H1 (cell line): Measurements from ENCODE around the gene TAMM41. TPM values are rescaled to one million over a fixed set of nuclear protein-coding genes. Genes with fewer than 3 reads are reported as not detected.

Experiments used
- CTCF ChIA-PET: fragments of 300-600 bp; sonication (Branson Sonifier 250); formaldehyde crosslinking; loops from one replicate; lab custom pipeline; 2021; ENCODE audit not compliant: partially characterized antibody; lab: Charles Lee
- POLR2A ChIA-PET: fragments of 300-600 bp; sonication (Branson Sonifier 250); formaldehyde crosslinking; loops from one replicate; lab custom pipeline; 2021; ENCODE audit warnings: inconsistent platforms; ENCODE audit not compliant: partially characterized antibody; lab: Charles Lee
- DNase-seq, 2 experiments: peaks; one replicate each; pipeline versions ENCODE4 v3.0.0 to v3.0.0-alpha.2; 2010 to 2022; ENCODE audit warnings: low spot score in 2 of 2, low read depth in 1 of 2, mixed read lengths in 1 of 2
- FAIRE-seq: peaks from 2 replicates; lab custom pipeline; 2011; peaks lifted over from hg19 to GRCh38; lab: Jason Lieb, UNC
- H2AFZ ChIP-seq: 2 replicates; pipeline ENCODE4 v1.8.1; 2012; ENCODE audit warnings: low read length, inconsistent platforms
- H2AK5ac ChIP-seq: 2 replicates; pipeline ENCODE4 v1.6.1; 2013; ENCODE audit warnings: low read depth, low read length
- H2BK120ac ChIP-seq: replicated peaks from 2 replicates; pipeline ENCODE3; 2013; ENCODE audit warnings: low read depth, low read length, inconsistent platforms
- H2BK12ac ChIP-seq: 2 replicates; pipeline ENCODE4 v1.6.1; 2013; ENCODE audit warnings: low read depth, low read length
- H2BK15ac ChIP-seq: 2 replicates; pipeline ENCODE4 v1.6.1; 2013; ENCODE audit warnings: low read length
- H2BK20ac ChIP-seq: 2 replicates; pipeline ENCODE4 v1.6.1; 2013; ENCODE audit warnings: low read length
- H2BK5ac ChIP-seq: 2 replicates; pipeline ENCODE4 v1.6.1; 2013; ENCODE audit warnings: low read depth, low read length
- H3K14ac ChIP-seq: 2 replicates; pipeline ENCODE4 v1.6.1; 2013; ENCODE audit warnings: inconsistent platforms; ENCODE audit not compliant: insufficient read length
- H3K18ac ChIP-seq: 2 replicates; pipeline ENCODE4 v1.6.1; 2013; ENCODE audit warnings: low read length; ENCODE audit errors: extremely low read depth
- H3K23ac ChIP-seq: 2 replicates; pipeline ENCODE4 v1.6.1; 2013; ENCODE audit warnings: inconsistent platforms; ENCODE audit not compliant: insufficient read length
- H3K23me2 ChIP-seq: 2 replicates; pipeline ENCODE4 v1.6.1; 2013; ENCODE audit warnings: low read depth, low read length
- H3K27ac ChIP-seq: 2 replicates; pipeline ENCODE4 v1.6.1; 2011; ENCODE audit warnings: low read depth, low read length, inconsistent platforms
- H3K27me3 ChIP-seq, 4 experiments: replicated peaks in 1 of 4; 1 replicate in 1 of 4; 2 replicates in 3 of 4; pipeline versions ENCODE4 v1.6.1 to v1.8.1; 2011 to 2013; ENCODE audit warnings: low read length in 3 of 4, mild to moderate bottlenecking in 3 of 4, inconsistent platforms in 2 of 4, mixed read lengths in 2 of 4, moderate library complexity in 1 of 4; ENCODE audit not compliant: control insufficient read depth in 3 of 4, insufficient read depth in 3 of 4; ENCODE audit errors: extremely low read depth in 1 of 4
- H3K36me3 ChIP-seq, 4 experiments: 2 replicates each; pipeline versions ENCODE4 v1.6.1 to v1.8.1; 2011 to 2013; ENCODE audit warnings: mild to moderate bottlenecking in 4 of 4, low read length in 3 of 4, moderate library complexity in 2 of 4, control low read depth in 1 of 4, inconsistent platforms in 1 of 4; ENCODE audit not compliant: insufficient read depth in 4 of 4, control insufficient read depth in 2 of 4
- H3K4ac ChIP-seq: replicated peaks from 2 replicates; pipeline ENCODE3; 2013; ENCODE audit warnings: low read length, low read depth, mixed read lengths, inconsistent platforms; ENCODE audit not compliant: insufficient read length
- H3K4me1 ChIP-seq, 4 experiments: replicated peaks in 1 of 4; 1 replicate in 1 of 4; 2 replicates in 3 of 4; pipeline versions ENCODE4 v1.6.1 to v1.8.1; 2011 to 2013; ENCODE audit warnings: low read length in 3 of 4, inconsistent platforms in 2 of 4, mixed read lengths in 1 of 4; ENCODE audit not compliant: insufficient read depth in 4 of 4, control insufficient read depth in 3 of 4
- H3K4me2 ChIP-seq, 2 experiments: 2 replicates each; pipeline versions ENCODE4 v1.6.1 to v1.8.1; 2011 to 2013; ENCODE audit warnings: low read depth in 2 of 2, low read length in 2 of 2, control low read depth in 1 of 2, inconsistent platforms in 1 of 2, mild to moderate bottlenecking in 1 of 2; ENCODE audit not compliant: insufficient read depth in 1 of 2
- H3K4me3 ChIP-seq, 4 experiments: fragments of 200-600, 300-600 bp in 1 of 4; sonication (generic), shearing (Covaris generic), sonication (Bioruptor Twin) in 1 of 4; 2 replicates each; pipeline versions ENCODE4 v1.5.1 to v1.8.1; 2011 to 2016; ENCODE audit warnings: low read length in 4 of 4, low read depth in 3 of 4, control low read depth in 2 of 4, inconsistent platforms in 2 of 4, mild to moderate bottlenecking in 2 of 4, mixed read lengths in 1 of 4, moderate library complexity in 1 of 4; ENCODE audit not compliant: insufficient read depth in 2 of 4; ENCODE audit errors: extremely low read depth in 1 of 4
- H3K56ac ChIP-seq: replicated peaks from 2 replicates; pipeline ENCODE3; 2013; ENCODE audit warnings: low read depth, mild to moderate bottlenecking, mixed read lengths, low read length, inconsistent platforms; ENCODE audit not compliant: insufficient read length
- H3K79me1 ChIP-seq: 2 replicates; pipeline ENCODE4 v1.6.1; 2013; ENCODE audit warnings: low read depth, low read length, control low read depth
- H3K79me2 ChIP-seq, 2 experiments: 2 replicates each; pipeline versions ENCODE4 v1.6.1 to v1.8.1; 2012 to 2013; ENCODE audit warnings: low read length in 2 of 2, mild to moderate bottlenecking in 2 of 2, inconsistent platforms in 1 of 2; ENCODE audit not compliant: insufficient read depth in 2 of 2, control insufficient read depth in 1 of 2
- H3K9ac ChIP-seq, 4 experiments: replicated peaks in 1 of 4; 1 replicate in 1 of 4; 2 replicates in 3 of 4; pipeline versions ENCODE4 v1.6.1 to v1.8.1; 2011 to 2013; ENCODE audit warnings: low read depth in 3 of 4, low read length in 3 of 4, control low read depth in 2 of 4, mild to moderate bottlenecking in 2 of 4, moderate library complexity in 2 of 4, inconsistent platforms in 1 of 4; ENCODE audit errors: extremely low read depth in 1 of 4
- H3K9me3 ChIP-seq, 2 experiments: 2 replicates each; pipeline versions ENCODE4 v1.6.1 to v1.8.1; 2012 to 2013; ENCODE audit warnings: mild to moderate bottlenecking in 2 of 2, moderate library complexity in 2 of 2, control low read depth in 1 of 2, inconsistent platforms in 1 of 2, low read depth in 1 of 2, low read length in 1 of 2, mixed read lengths in 1 of 2; ENCODE audit not compliant: insufficient read depth in 2 of 2
- H4K20me1 ChIP-seq, 2 experiments: replicated peaks in 1 of 2; 2 replicates each; pipeline versions ENCODE3 to v1.8.1; 2011 to 2013; ENCODE audit warnings: inconsistent platforms in 2 of 2, low read length in 2 of 2, mild to moderate bottlenecking in 1 of 2; ENCODE audit not compliant: insufficient read depth in 2 of 2, control insufficient read depth in 1 of 2
- H4K5ac ChIP-seq: 2 replicates; pipeline ENCODE4 v1.6.1; 2013; ENCODE audit warnings: low read length, low read depth, mixed read lengths, inconsistent platforms; ENCODE audit not compliant: insufficient read length
- H4K8ac ChIP-seq: 2 replicates; pipeline ENCODE4 v1.8.0; 2013; ENCODE audit warnings: mild to moderate bottlenecking, moderate library complexity, low read length, inconsistent platforms; ENCODE audit not compliant: insufficient read depth; ENCODE audit errors: extremely low read depth
- H4K91ac ChIP-seq: replicated peaks from 2 replicates; pipeline ENCODE3; 2013; ENCODE audit warnings: low read length, mixed read lengths, inconsistent platforms; ENCODE audit not compliant: insufficient read length
- CEBPB ChIP-seq: IDR thresholded peaks from 2 replicates; pipeline ENCODE4 v1.6.1; 2012; ENCODE audit warnings: low read depth, low read length
- GTF2F1 ChIP-seq: IDR thresholded peaks from 2 replicates; pipeline ENCODE4 v1.6.1; 2012; ENCODE audit warnings: low read depth, low read length, improper control_type of control experiment, borderline replicate concordance
- RAD21 ChIP-seq, 2 experiments: IDR thresholded peaks in 1 of 2; conservative IDR thresholded peaks in 1 of 2; 2 replicates each; pipeline ENCODE4 v1.6.1; 2011; ENCODE audit warnings: low read depth in 2 of 2, low read length in 2 of 2, improper control_type of control experiment in 1 of 2, inconsistent platforms in 1 of 2, mild to moderate bottlenecking in 1 of 2, moderate library complexity in 1 of 2
- SUZ12 ChIP-seq: fragments of 200-600 bp; sonication (generic); IDR thresholded peaks from 2 replicates; pipeline ENCODE4 v1.6.1; 2012; ENCODE audit warnings: mild to moderate bottlenecking, inconsistent platforms, low read length, moderate library complexity, mixed read lengths
- WGBS, 2 experiments: shearing (Covaris generic) in 1 of 2; methylation state at CpG; one replicate each; pipeline versions ENCODE4 v1.1.6 to v1.1.7; 2013 to 2015; ENCODE audit warnings: low lambda C conversion rate in 2 of 2, mixed read lengths in 2 of 2, inconsistent platforms in 1 of 2, low coverage in 1 of 2, missing lambda C conversion rate in 1 of 2; ENCODE audit not compliant: insufficient replicate concordance in 2 of 2, insufficient coverage in 1 of 2, insufficient read length in 1 of 2; ENCODE audit errors: extremely low coverage in 1 of 2, missing lambda C conversion rate in 1 of 2; 5-methylcytosine and 5-hydroxymethylcytosine counted together
- polyA plus RNA-seq, 7 experiments: library from polyadenylated mRNA; depleted of rRNA in 3 of 7; stranded (reverse) in 5 of 7; unstranded in 2 of 7; fragments of >200 nt in 5 of 7; fragments of 200-250 nt in 2 of 7; gene quantifications; 1 replicate in 5 of 7; 2 replicates in 1 of 7; 4 replicates in 1 of 7; pipeline versions ENCODE4 v1.2.1 to v1.2.3, GENCODE V29; 2011 to 2013; ENCODE audit warnings: missing spikeins in 2 of 7, mixed read lengths in 2 of 7
- total RNA-seq: library from RNA; stranded (reverse); fragmentation: NEBNext Ultra II Directional; extraction: Animal tissue kit (Norgen Biotek cat#: 25700); gene quantifications from 2 replicates; pipeline ENCODE4 v1.2.1, GENCODE V29; 2021

Gene TAMM41
- total and polyA plus RNA-seq, 2 of the 8 experiments (the other 6 are each of a cell fraction or from before 2014, with no cell fraction given) = 16.9 to 22.5 TPM

DNA sequence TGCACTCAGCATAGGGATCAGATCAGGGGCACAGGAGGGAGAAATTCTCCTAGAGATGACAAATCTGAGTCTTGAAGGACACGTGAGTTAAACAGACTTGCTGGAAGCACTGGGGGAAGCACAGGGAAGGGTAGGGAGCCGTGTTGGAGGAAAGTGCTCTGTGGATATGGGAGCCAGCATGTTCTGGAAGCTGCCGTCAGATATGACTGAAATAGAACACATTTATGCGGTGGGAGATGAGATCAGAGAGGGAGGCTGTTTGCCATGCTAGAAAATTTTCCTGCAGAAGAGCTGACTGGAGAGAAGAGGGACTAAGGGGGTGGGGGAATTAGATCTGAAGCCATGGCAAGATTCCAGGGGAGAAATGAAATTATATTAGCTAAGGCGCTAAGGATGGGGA is 1.8 kb downstream of the TAMM41 start:
- H3K79me2 ChIP-seq = peaks cover 0 to 5% of the 10 kb centered on the region in 2 experiments; a peak in 1 of 4 replicates
- H3K23me2 ChIP-seq = peaks cover 9% of the 10 kb centered on the region; the same call in 1 of the 2 replicates
- H2BK20ac ChIP-seq = no peak overlapping the region
- no peak overlapping the region for H4K5ac ChIP-seq
- H3K23ac ChIP-seq = no peak overlapping the region
- H3K4me3 ChIP-seq = peak overlapping the region in 1 of 4 experiments; percentile 85; a peak in 1 of 8 replicates
- no peak overlapping the region for H2BK15ac ChIP-seq
- H2AFZ ChIP-seq = no peak overlapping the region
- no peak overlapping the region for H4K91ac ChIP-seq
- POLR2A ChIA-PET = no interaction called here
- no peak overlapping the region for H3K9ac ChIP-seq
- 72% methylated on average over 5 of the region's 5 CpGs; no CpG with 5 or more reads in 1 of the 2 experiments for WGBS, 2 experiments
- no peak overlapping the region for H3K14ac ChIP-seq
- H3K27ac ChIP-seq = no peak overlapping the region
- FAIRE-seq = no peak
- H3K4ac ChIP-seq = no peak overlapping the region
- DNase-seq = no peak
- no peaks in the 10 kb centered on the region for H4K20me1 ChIP-seq
- H3K36me3 ChIP-seq = peaks cover 0 to 23% (median 14%) of the 10 kb centered on the region in 4 experiments; a peak in 5 of 8 replicates
- no peak overlapping the region for H3K56ac ChIP-seq
- no peak for TF ChIP-seq CEBPB
- no peak for TF ChIP-seq RAD21 (IDR thresholded peaks at IDR 0.05 in 1 of 2, conservative IDR thresholded peaks at IDR 0.05 in 1 of 2; ENCODE audit: low read depth in 2 of 2, low read length in 2 of 2)
- TF ChIP-seq GTF2F1 = no peak
- TF ChIP-seq SUZ12 = no peak
- no peak overlapping the region for H2BK5ac ChIP-seq
- H3K4me1 ChIP-seq = peaks cover 0 to 2% (median 0%) of the 10 kb centered on the region in 4 experiments; a peak in 3 of 7 replicates
- no peak overlapping the region for H2AK5ac ChIP-seq
- no peaks in the 10 kb centered on the region for H3K79me1 ChIP-seq
- H4K8ac ChIP-seq = no peak overlapping the region
- peaks cover 0 to 13% (median 3%) of the 10 kb centered on the region in 4 experiments; a peak in 3 of 7 replicates for H3K27me3 ChIP-seq
- peaks cover under 1 to 8% of the 10 kb centered on the region in 2 experiments; a peak in 2 of 4 replicates for H3K9me3 ChIP-seq
- CTCF ChIA-PET = interaction anchor here (0.6 to 1.5 kb wide), 3 partner anchors 9 to 142 kb away, joined by 4 to 8 read pairs (median 5); no protein-coding TSS in a partner anchor
- H3K4me2 ChIP-seq = no peak overlapping the region; a peak in 1 of 4 replicates
- H2BK120ac ChIP-seq = no peak overlapping the region
- H3K18ac ChIP-seq = no peak overlapping the region
- no peak overlapping the region for H2BK12ac ChIP-seq
